ENCODE data around the gene HTR1E. TPM values are rescaled to one million over a fixed set of nuclear protein-coding genes. Genes with fewer than 3 reads are reported as not detected.
"Not testable (repeated sequence)": the region's sequence is repeated elsewhere in the genome, so short reads cannot be mapped to it uniquely, and the experiment has no call there.

Gene HTR1E
- total RNA-seq, 1 experiment from 2014 or later = not detected

DNA sequence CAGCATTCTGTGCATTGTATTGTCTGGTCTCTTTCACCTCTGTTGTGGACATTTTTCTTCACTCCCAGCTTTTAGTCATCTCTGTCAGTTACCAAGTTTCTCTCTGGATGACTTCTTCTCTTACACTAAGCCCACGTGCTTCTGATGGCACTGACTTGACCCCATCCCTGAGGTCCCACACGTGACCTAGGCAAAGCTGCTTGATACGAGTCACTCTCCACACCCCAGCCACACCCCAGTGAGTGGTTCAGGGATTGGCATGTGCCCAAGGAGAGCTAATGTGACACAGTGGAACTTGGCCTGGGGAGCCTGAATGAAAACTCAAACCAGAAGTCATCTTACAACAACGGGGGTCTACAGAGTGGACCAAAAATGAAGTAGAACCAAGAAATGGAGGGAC is 32.2 kb downstream of the HTR1E start:
- no peak for DNase-seq (ENCODE audit: extremely low read depth, low read depth)

DNA sequence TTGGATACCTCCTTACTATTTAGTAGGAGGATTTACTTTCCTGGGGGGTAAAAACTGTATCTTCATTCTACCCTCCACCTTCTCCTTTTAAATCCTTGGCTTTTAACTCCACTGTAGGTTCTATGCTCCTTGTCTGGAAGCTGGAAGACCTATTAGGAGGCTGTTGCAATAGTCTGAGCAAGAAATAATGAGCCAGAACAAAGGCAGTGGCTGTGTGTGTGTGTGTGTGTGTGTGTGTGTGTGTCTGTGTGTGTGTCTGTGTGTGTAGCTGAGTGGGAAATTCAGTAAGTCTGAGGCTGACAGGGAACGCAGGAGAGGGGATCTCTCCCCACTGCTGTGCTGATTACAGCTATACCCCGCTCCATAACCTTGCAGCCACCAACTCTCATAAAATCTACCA is 35.8 kb downstream of the HTR1E start:
- no peak for DNase-seq (ENCODE audit: extremely low read depth, low read depth)

DNA sequence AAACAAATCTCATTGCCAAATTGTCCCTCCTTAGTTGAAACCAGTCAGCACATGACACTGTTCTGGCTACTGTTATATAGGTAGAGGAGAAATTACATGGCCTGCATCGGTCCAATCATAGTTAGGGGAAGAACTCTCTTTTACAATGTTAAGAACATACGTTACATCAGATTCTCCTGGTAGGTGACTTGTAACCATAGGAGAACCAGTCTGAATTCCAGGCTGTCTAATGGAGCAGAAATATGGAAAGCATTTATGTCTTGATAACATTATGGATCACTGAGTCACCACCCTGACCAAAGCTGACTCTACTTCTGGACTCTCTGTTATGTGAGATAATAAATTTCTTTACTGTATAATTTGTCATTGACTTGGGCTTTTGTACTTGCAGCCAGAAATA is 40.9 kb downstream of the HTR1E start:
- DNase-seq (ENCODE audit: extremely low read depth, low read depth) = no peak

DNA sequence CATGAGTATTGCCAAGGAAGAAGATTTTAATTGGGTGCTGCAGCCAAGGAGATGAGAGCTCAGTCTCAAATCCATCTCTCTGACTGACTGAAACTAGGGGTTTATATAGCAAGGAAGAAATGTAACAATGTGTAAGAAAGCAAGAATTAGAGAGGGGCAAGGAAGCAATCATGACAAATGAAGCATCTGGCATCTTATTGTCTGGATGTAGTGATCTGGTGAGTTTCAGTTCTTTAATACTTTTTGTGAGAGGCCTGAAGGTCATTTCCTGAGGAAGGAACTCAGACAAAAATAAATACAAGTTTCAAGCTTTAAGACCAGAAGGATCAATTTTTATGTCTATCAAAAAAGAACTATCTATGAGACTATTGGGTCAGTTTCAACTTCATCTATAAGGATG is 64.2 kb downstream of the HTR1E start:
- DNase-seq (ENCODE audit: extremely low read depth, low read depth) = no peak

DNA sequence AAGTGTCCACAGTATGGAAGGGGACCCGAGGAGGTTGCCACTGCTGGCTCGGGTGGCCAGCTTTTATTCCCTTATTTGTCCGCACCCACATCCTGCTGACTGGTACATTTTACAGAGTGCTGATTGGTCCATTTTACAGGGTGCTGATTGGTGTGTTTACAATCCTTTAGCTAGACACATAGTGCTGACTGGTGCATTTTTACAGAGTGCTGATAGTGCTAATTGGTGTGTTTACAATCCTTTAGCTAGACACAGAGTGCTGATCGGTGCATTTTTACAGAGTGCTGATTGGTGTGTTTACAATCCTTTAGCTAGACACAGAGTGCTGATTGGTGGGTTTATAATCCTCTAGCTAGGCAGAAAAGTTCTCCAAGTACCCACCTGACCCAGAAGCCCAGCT is 65.1 kb downstream of the HTR1E start:
- not testable (repeated sequence) for DNase-seq (ENCODE audit: extremely low read depth, low read depth)

DNA sequence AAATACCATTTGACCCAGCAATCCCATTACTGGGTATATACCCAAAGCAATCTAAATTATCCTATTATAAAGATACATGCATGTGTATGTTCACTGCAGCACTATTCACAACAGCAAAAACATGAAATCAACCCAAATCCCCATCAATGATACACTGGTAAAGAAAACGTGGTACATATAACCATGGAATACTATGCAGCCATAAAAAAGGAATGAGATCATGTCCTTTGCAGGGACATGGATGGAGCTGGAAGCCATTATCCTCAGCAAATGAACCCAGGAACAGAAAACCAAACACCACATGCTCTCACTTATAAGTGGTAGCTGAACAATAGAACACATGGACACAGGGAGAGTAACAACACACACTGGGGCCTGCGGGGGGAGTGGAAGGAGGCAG is 69.2 kb downstream of the HTR1E start:
- not testable (repeated sequence) for DNase-seq (ENCODE audit: extremely low read depth, low read depth)

DNA sequence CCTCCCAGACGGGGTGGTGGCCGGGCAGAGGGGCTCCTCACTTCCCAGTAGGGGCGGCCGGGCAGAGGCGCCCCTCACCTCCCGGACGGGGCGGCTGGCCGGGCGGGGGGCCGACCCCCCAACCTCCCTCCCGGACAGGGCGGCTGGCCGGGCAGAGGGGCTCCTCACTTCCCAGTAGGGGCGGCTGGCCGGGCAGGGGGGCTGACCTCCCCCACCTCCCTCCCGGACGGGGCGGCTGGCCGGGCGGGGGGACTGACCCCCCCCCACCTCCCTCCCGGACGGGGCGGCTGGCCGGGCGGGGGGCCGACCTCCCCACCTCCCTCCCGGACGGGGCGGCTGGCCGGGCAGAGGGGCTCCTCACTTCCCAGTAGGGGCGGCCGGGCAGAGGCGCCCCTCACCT is 72.3 kb downstream of the HTR1E start:
- DNase-seq (ENCODE audit: extremely low read depth, low read depth) = not testable (repeated sequence)

DNA sequence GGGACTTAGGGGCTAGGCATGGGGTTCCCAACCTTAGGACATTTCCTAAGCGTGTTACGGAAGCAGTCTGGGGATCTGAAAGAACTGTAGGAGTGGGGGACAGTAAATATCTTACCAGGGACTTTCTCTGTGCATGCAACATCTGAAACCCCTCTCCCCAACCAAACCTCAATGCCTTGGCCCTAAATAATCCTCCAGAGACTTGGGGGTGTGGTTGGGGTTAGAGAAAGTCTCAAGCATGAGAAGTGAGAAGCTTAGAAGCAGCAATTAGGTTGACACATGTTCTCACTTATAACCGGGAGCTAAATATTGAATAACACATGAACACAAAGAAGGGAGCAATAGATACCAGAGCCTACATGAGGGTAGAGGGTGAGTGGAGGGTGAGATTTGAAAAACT is 74.7 kb downstream of the HTR1E start:
- DNase-seq (ENCODE audit: extremely low read depth, low read depth) = no peak

DNA sequence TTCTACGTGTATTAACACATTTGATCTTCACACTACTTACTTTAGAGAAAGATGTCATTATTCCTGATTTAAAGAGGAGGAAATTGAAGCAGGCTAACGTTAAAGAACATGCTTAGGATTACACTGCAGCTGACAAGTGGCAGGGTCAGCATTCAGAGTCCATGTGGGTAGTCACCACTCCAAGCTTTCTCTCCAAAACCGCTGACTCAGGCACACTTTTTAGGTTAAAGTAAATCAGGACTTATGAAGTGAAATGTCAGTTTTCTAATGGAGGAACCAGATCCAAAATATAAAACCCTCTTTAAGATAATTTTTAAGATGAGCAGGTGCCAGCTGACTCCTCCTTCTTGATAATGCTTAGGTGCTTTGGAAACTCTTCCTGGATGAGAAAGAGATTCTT is 75.4 kb downstream of the HTR1E start:
- no peak for DNase-seq (ENCODE audit: extremely low read depth, low read depth)

DNA sequence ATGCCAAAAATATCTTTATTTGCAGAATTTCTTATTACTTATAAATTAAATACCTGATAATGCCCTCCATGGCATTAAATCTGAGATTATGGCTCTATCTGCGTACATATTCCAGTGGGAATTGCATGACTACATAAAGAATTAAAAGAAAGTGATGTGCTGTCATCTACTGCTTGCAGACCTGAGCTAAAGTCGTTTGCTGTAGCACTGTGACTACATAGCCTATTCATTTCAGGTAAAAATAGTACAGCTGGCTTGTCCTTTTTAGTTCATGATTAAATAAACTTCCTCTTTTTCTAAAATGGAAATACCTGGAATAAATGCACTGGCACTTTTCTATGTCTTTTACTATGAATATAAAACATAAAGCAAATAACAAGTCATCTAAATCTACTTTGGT is 79.4 kb downstream of the HTR1E start:
- no peak for DNase-seq (ENCODE audit: extremely low read depth, low read depth)

DNA sequence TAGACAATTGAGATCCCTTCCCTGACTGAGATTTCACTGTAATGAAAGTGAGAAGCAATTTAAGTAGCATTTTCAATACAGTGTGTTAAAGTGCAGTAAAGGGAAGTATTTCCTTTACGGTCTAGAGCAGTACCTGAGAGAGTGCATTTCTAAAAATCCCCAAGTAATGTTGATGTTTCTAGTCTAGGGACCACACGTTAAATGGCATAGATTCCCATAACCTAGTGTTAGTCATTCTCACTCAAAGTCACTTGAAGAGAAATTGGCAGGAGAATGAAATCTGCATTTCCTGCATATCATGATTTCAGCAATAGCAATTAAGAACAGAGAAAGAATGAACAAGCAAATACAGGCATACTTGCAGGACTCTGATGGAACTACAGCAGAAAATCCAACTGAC is 89.7 kb downstream of the HTR1E start:
- no peak for DNase-seq (ENCODE audit: extremely low read depth, low read depth)

DNA sequence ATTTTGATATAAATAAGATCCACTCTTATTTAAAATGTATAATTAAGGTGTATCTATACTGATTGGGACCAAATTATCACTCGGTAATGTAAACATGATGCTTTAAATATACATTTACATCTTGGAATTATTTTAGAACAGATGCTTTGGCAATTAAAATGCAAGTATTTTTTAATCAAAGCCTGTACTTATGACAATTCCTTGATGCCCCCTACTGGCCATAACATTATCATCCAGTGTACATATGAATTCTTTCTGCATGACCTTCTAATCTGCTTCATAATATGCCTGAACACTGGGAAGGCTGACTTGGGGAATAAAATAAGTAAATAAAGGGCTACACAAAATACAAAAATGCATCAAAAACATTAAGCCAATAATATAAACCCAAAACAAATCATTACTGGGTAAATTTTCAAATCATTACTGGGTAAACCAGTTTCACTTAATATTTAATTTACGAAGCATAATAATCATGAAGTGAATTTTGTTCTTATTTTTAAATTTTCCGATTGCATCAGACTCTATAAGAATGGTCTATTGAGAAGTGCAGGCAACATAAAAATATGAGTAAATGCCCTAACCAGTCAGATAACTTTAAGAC is 92.5 kb downstream of the HTR1E start:
- DNase-seq (ENCODE audit: extremely low read depth, low read depth) = peak; percentile 33

DNA sequence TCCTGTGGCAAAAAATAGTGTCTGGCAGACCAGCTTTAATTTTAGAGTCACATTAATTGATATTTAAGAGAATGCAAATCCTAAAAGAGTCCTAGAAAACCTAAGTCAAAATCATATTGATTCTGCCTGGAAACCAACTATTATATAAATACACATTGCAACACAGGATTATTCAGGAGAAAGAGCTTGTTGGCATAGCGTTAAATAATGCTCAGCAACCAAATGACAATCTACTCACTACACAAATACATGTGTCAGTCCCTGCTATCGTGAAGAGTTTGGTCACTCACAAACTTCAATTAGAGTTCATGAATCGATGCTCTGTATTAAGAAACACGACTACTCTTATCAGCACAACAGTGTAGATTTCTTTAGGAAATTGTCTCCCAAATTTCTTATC is 103.4 kb downstream of the HTR1E start:
- no peak for DNase-seq (ENCODE audit: extremely low read depth, low read depth)

DNA sequence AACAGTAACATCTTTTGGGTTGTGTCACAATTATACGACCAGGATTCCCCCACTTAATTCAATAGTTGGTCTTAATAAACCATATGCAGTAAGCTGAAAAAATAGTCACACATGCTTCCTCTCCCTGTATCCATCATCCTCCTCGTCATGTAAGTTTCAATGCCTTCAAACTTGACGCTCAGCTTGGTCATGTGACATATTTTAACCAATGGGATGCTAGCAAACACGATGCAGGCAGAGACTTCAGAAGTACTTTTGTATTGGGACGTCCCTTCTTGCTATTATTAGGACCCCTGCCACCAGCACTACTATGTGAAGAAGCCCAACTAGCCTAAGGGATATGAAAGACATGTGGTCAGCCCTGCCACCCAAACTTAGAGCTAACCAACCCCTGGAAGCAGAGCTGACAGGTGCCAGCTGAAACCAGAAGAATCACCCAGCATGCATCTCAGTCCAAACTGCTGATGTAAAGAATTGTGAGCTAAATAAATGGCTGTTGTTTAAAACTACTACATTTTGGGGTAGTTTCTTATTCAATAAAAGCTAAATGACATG is 108.3 kb downstream of the HTR1E start:
- no peak for DNase-seq (ENCODE audit: extremely low read depth, low read depth)

DNA sequence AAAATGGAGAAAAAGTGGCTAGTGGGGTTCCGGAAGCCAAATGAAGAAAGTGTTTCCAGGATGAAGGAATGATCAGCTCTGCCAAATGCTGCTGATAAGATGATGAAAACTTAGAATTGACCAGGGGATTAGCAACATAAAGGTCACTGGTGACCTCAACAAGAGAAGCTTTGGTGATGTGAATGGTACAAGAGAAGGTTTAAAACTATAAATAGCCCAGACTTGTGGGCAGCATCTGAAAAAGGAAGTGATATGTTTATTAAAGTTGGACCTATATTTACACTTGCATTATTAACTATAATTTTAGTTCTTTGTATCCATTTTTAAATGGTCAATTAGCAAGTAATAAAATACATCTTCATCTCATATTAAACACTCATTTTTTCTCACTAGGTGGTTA is 112.5 kb downstream of the HTR1E start:
- DNase-seq (ENCODE audit: extremely low read depth, low read depth) = no peak

DNA sequence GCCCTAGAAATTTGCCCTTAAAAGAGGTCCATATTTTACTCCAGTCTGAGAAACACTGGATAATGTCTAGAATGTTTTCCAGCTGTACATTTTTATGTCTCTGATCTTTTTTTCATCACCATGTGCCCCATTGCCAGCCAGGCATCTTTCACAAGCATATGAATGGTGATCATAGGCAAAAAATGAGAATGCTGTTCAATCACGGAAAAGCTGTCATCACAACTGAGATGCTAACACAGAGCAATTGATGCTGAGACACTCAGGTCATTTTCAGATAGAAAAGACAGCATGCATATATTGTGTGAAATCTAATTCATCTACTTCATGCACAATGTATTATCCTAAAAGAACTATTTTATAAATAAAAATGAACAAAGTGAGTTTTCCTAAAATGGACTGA is 116.0 kb downstream of the HTR1E start:
- DNase-seq (ENCODE audit: extremely low read depth, low read depth) = no peak

DNA sequence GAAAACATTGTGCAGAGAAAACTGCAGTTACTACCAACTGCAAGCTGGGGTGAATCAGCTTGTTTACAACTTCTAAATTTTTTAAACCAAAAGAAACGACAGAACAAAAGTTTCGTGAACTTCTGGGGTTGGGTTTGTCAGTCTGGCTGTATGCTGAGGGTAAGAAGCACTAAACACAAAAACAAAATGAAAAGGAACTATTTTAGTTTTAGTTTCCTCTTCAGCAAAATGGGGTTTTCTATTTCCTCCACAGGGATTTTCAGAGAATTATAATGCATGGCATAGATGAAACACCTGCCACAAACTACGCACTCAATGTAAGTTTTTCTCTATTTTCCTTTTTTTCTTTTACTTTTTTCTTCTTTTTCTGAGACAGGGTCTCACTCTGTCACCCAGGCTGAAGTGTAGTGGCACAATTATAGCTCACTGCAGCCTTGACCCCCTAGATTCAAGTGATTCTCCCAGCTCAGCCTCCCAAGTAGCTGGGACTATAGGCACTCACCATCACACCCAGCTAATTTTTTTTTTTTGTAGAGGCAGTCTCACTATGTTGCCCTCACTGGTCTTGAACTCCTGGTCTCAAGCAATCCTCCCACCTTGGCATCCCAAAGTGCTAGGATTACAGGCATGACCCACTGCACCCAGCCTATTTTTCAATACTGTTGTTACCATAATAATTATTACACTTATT is 117.0 kb downstream of the HTR1E start:
- no peak for DNase-seq (ENCODE audit: extremely low read depth, low read depth)

DNA sequence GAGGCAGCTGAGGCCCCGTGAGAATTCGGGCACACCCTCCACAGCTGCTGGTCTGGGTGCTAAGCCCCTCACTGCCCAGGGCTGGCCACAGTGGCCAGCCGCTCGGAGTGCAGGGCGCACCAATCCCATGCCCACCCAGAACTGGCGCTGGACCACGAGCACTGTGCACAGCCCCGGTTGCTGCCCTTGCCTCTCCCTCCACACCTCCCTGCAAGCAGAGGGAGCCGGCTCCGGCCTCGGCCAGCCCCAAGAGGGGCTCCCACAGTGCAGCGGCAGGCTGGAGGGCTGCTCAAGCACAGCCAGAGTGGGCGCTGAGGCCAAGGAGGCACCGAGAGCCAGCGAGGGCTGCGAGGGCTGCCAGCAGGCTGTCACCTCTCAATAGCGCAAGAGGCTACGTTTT is 122.6 kb downstream of the HTR1E start:
- no peak for DNase-seq (ENCODE audit: extremely low read depth, low read depth)

DNA sequence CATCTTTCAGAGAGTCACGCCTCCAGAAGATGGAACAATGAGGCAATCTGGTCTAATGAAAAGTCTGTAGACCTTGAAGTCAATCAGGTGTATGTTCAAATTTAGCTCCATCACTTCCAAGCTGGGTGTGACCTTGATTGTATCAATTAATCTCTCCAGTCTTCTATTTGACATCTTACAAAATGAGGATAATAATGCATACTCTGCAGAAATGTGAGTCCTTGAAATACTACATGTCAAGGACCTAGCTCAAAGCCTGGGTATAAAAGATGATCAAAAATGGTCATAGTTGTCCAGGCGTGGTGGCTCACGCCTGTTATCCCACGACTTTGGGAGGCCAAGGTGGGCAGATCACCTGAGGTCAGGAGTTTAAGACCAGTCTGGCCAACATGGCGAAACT is 127.8 kb downstream of the HTR1E start:
- no peak for DNase-seq (ENCODE audit: extremely low read depth, low read depth)

Data from NCI-H460 (cell line).